CD4-positive, alpha-beta T cell (primary cell): ENCODE measurements around the gene EFCAB8. TPM values are rescaled to one million over a fixed set of nuclear protein-coding genes. Genes with fewer than 3 reads are reported as not detected.

Experiments
- ATAC-seq: fragments of 200-7000 bp; cut with Tn5 transposase; one replicate; pipeline ENCODE4 v1.10.0; 2022; ENCODE audit warnings: mild to moderate bottlenecking; ENCODE audit not compliant: poor library complexity
- CTCF ChIA-PET: fragments of 350-600 bp; sonication (Branson Sonifier 250); formaldehyde crosslinking; loops from one replicate; lab custom pipeline; 2021; ENCODE audit warnings: antibody characterized with exemption, inconsistent platforms; lab: Charles Lee
- POLR2A ChIA-PET: fragments of 350-600 bp; sonication (Branson Sonifier 250); formaldehyde crosslinking; loops from one replicate; lab custom pipeline; 2021; ENCODE audit warnings: antibody characterized with exemption, inconsistent platforms; lab: Charles Lee
- DNase-seq, 14 experiments: peaks; one replicate each; pipeline ENCODE4 v3.0.0-alpha.2; 2013 to 2020; ENCODE audit warnings: mixed read lengths in 2 of 14
- H3K27ac ChIP-seq, 2 donors: one replicate each; pipeline versions ENCODE4 v1.5.1 to v1.7.0; 2013; ENCODE audit warnings: low read length in 2 of 2, low read depth in 1 of 2, mild to moderate bottlenecking in 1 of 2
- H3K27me3 ChIP-seq, 2 experiments: 1 replicate in 1 of 2; 2 replicates in 1 of 2; pipeline versions ENCODE4 v1.6.1 to v1.7.0; 2013; ENCODE audit warnings: low read length in 2 of 2, control low read depth in 1 of 2, mild to moderate bottlenecking in 1 of 2, moderate library complexity in 1 of 2; ENCODE audit not compliant: insufficient read depth in 2 of 2, control insufficient read depth in 1 of 2
- H3K36me3 ChIP-seq: one replicate; pipeline ENCODE4 v1.6.1; 2013; ENCODE audit warnings: low read length, control low read depth; ENCODE audit not compliant: insufficient read depth
- H3K4me1 ChIP-seq: one replicate; pipeline ENCODE4 v1.6.1; 2013; ENCODE audit warnings: low read length, control low read depth; ENCODE audit not compliant: insufficient read depth
- H3K4me3 ChIP-seq: one replicate; pipeline ENCODE4 v1.5.1; 2013; ENCODE audit warnings: mild to moderate bottlenecking, low read length, moderate library complexity
- H3K9me3 ChIP-seq, 2 experiments: 1 replicate in 1 of 2; 2 replicates in 1 of 2; pipeline versions ENCODE4 v1.6.1 to v1.7.0; 2013; ENCODE audit warnings: low read length in 2 of 2, mild to moderate bottlenecking in 2 of 2, control low read depth in 1 of 2, moderate library complexity in 1 of 2; ENCODE audit not compliant: control insufficient read depth in 1 of 2, insufficient read depth in 1 of 2
- H3K27ac Mint-ChIP-seq: one replicate; pipeline ENCODE4 v1.8.0; 2020; ENCODE audit warnings: mixed read lengths
- H3K27me3 Mint-ChIP-seq: one replicate; pipeline ENCODE4 v1.8.0; 2021; ENCODE audit warnings: mixed read lengths
- H3K36me3 Mint-ChIP-seq: one replicate; pipeline ENCODE4 v1.8.0; 2021; ENCODE audit warnings: low read depth, mixed read lengths
- H3K4me1 Mint-ChIP-seq: one replicate; pipeline ENCODE4 v1.8.0; 2021; ENCODE audit warnings: low read depth, mixed read lengths
- H3K4me3 Mint-ChIP-seq: one replicate; pipeline ENCODE4 v1.8.0; 2020; ENCODE audit warnings: mild to moderate bottlenecking, mixed read lengths
- H3K9me3 Mint-ChIP-seq: one replicate; pipeline ENCODE4 v1.8.0; 2020; ENCODE audit warnings: mixed read lengths
- CTCF ChIP-seq: fragments of 200-600 bp; IDR thresholded peaks from one replicate; pipeline ENCODE4 v1.8.0; 2022; ENCODE audit warnings: antibody characterized with exemption, mild to moderate bottlenecking
- intact Hi-C, 2 experiments: fragments of 100-400 bp; cut with DNase I in 1 of 2; cut with micrococcal nuclease in 1 of 2; formaldehyde crosslinking; loops; one replicate each; pipeline versions ENCODE4 v1.15.1 to v1.9.0; 2023 to 2025; cut with DNase I, micrococcal nuclease
- total RNA-seq, 174 experiments: library from RNA in 2 of 174; stranded (reverse) in 2 of 174; gene quantifications; one replicate each; pipeline ENCODE4 v1.2.3 and lab custom pipeline; 2021 to 2026

Gene EFCAB8
- total RNA-seq, 2 experiments from 2014 or later: 0.81 to 2.5 TPM

- H3K36me3 ChIP-seq: no peaks in the 10 kb centered on the region
- no peaks in the 10 kb centered on the region for H3K27me3 ChIP-seq
- no peaks in the 10 kb centered on the region for H3K4me1 Mint-ChIP-seq
- CTCF ChIA-PET: no interaction called here
- no peaks in the 10 kb centered on the region for H3K27me3 Mint-ChIP-seq
- H3K9me3 Mint-ChIP-seq: no peaks in the 10 kb centered on the region
- POLR2A ChIA-PET: no interaction called here
- DNase-seq (no peak), ATAC-seq (no peak)
- H3K9me3 ChIP-seq: no peaks in the 10 kb centered on the region
- no peaks in the 10 kb centered on the region for H3K4me1 ChIP-seq
- no peak overlapping the region for H3K4me3 ChIP-seq
- intact Hi-C loops: no loop called here
- H3K27ac Mint-ChIP-seq: no peak overlapping the region
- no peak for TF ChIP-seq CTCF
- peaks cover 6% of the 10 kb centered on the region for H3K36me3 Mint-ChIP-seq
- no peak overlapping the region for H3K27ac ChIP-seq
- no peak overlapping the region for H3K4me3 Mint-ChIP-seq
Measured at GRCh38 chr20:32871627-32872160, 13.0 kb downstream of the EFCAB8 start.

- Mint-ChIP-seq H3K4me3 (no peak overlapping the region), H3K27me3 (no peaks in the 10 kb centered on the region), H3K36me3 (peaks cover 6% of the 10 kb centered on the region), H3K9me3 (no peaks in the 10 kb centered on the region), H3K27ac (no peak overlapping the region), H3K4me1 (no peaks in the 10 kb centered on the region)
- no peaks in the 10 kb centered on the region for H3K4me1 ChIP-seq
- ATAC-seq (no peak), DNase-seq (no peak)
- no peaks in the 10 kb centered on the region for H3K9me3 ChIP-seq
- ChIA-PET CTCF (no interaction called here), POLR2A (no interaction called here)
- H3K27me3 ChIP-seq: no peaks in the 10 kb centered on the region
- intact Hi-C loops: no loop called here
- H3K4me3 ChIP-seq: no peak overlapping the region
- TF ChIP-seq CTCF: no peak
- no peak overlapping the region for H3K27ac ChIP-seq
- H3K36me3 ChIP-seq: no peaks in the 10 kb centered on the region
Measured at GRCh38 chr20:32872266-32872665, 13.5 kb downstream of the EFCAB8 start.

GRCh38 chr20:32875673-32876072, 16.9 kb downstream of the EFCAB8 start:
- no peaks in the 10 kb centered on the region for H3K4me1 ChIP-seq
- Mint-ChIP-seq H3K4me3 (no peak overlapping the region), H3K9me3 (no peaks in the 10 kb centered on the region), H3K4me1 (no peaks in the 10 kb centered on the region), H3K27ac (no peak overlapping the region), H3K36me3 (no peaks in the 10 kb centered on the region), H3K27me3 (no peaks in the 10 kb centered on the region)
- no peaks in the 10 kb centered on the region for H3K27me3 ChIP-seq
- intact Hi-C loops: no loop called here
- no peaks in the 10 kb centered on the region for H3K36me3 ChIP-seq
- H3K4me3 ChIP-seq: no peak overlapping the region
- no peak for TF ChIP-seq CTCF
- DNase-seq (no peak), ATAC-seq (no peak)
- ChIA-PET POLR2A (interaction anchor here (0.7 kb wide), 1 partner anchor 661 kb away, joined by 3 read pairs; no protein-coding TSS in a partner anchor), CTCF (no interaction called here)
- no peaks in the 10 kb centered on the region for H3K9me3 ChIP-seq
- H3K27ac ChIP-seq: no peak overlapping the region
